Activated CD4-positive, alpha-beta T cell treated with anti-CD3 and anti-CD28 coated beads, Interleukin-2, amount 10 ng/mL, durations not matched to agents 7 days and 5 days (primary cell): ENCODE data around the gene HLF. TPM values are rescaled to one million over a fixed set of nuclear protein-coding genes. Genes with fewer than 3 reads are reported as not detected.
A peak's percentile ranks its signal among the peaks of the same experiment; 100 is the strongest.

Experiments
- CTCF ChIA-PET: fragments of 350-600 bp; sonication (Branson Sonifier 250); formaldehyde crosslinking; loops from one replicate; lab custom pipeline; 2021; ENCODE audit warnings: antibody characterized with exemption; lab: Charles Lee
- POLR2A ChIA-PET: fragments of 350-600 bp; sonication (Branson Sonifier 250); formaldehyde crosslinking; loops from one replicate; lab custom pipeline; 2021; ENCODE audit warnings: antibody characterized with exemption; lab: Charles Lee
- DNase-seq: peaks from one replicate; pipeline ENCODE4 v3.0.0-alpha.2; 2020
- H3K27ac Mint-ChIP-seq: one replicate; pipeline ENCODE4 v1.8.0; 2021; ENCODE audit warnings: mild to moderate bottlenecking, moderate library complexity, mixed read lengths
- H3K27me3 Mint-ChIP-seq: one replicate; pipeline ENCODE4 v1.8.0; 2021; ENCODE audit warnings: mixed read lengths
- H3K36me3 Mint-ChIP-seq: one replicate; pipeline ENCODE4 v1.8.0; 2021; ENCODE audit warnings: low read depth, mixed read lengths
- H3K4me1 Mint-ChIP-seq: one replicate; pipeline ENCODE4 v1.8.0; 2021; ENCODE audit warnings: mixed read lengths
- H3K4me3 Mint-ChIP-seq: one replicate; pipeline ENCODE4 v1.8.0; 2021; ENCODE audit warnings: mild to moderate bottlenecking, moderate library complexity, mixed read lengths
- H3K9me3 Mint-ChIP-seq: one replicate; pipeline ENCODE4 v1.8.0; 2021; ENCODE audit warnings: mixed read lengths
- total RNA-seq, 2 experiments: library from RNA; stranded (reverse); gene quantifications; one replicate each; pipeline ENCODE4 v1.2.3, GENCODE V29; 2021

HLF gene
- total RNA-seq = under 1 TPM; 0.30 to 0.65 TPM

- peak; percentile 74 for DNase-seq
- H3K27me3 Mint-ChIP-seq = peaks cover 81% of the 10 kb centered on the region
- ChIA-PET POLR2A (no interaction called here), CTCF (interaction anchor here (1.2 to 2.1 kb wide), 2 partner anchors 13 to 82 kb away, joined by 3 to 7 read pairs; no protein-coding TSS in a partner anchor)
- peak within 1 kb of the TSS; percentile 63 for H3K4me3 Mint-ChIP-seq
- peaks cover 6% of the 10 kb centered on the region for H3K9me3 Mint-ChIP-seq
- no peak within 1 kb of the TSS for H3K27ac Mint-ChIP-seq
- no peaks in the 10 kb centered on the region for H3K36me3 Mint-ChIP-seq
- peaks cover 21% of the 10 kb centered on the region for H3K4me1 Mint-ChIP-seq
Observed at GRCh38 chr17:55264645-55265298, at the start of gene HLF. Gene HLF (plus strand): TSS chr17:55264960. CDS start chr17:55265485, 525 bp downstream.

- Mint-ChIP-seq H3K36me3 (no peaks in the 10 kb centered on the region), H3K9me3 (no peaks in the 10 kb centered on the region), H3K4me1 (no peaks in the 10 kb centered on the region), H3K27ac (no peak overlapping the region), H3K4me3 (no peak overlapping the region), H3K27me3 (peaks cover 2% of the 10 kb centered on the region)
- DNase-seq = no peak
- POLR2A ChIA-PET = no interaction called here
- CTCF ChIA-PET = no interaction called here
Observed at GRCh38 chr17:55215711-55216110, 49.0 kb upstream of the HLF start.

GRCh38 chr17:55216888-55217287, 47.9 kb upstream of the HLF start:
- Mint-ChIP-seq H3K4me1 (no peaks in the 10 kb centered on the region), H3K27me3 (peaks cover 2% of the 10 kb centered on the region), H3K36me3 (no peaks in the 10 kb centered on the region), H3K27ac (no peak overlapping the region), H3K9me3 (no peaks in the 10 kb centered on the region), H3K4me3 (no peak overlapping the region)
- CTCF ChIA-PET = no interaction called here
- DNase-seq = no peak
- POLR2A ChIA-PET = no interaction called here

- POLR2A ChIA-PET = no interaction called here
- H3K36me3 Mint-ChIP-seq = no peaks in the 10 kb centered on the region
- no peak for DNase-seq
- CTCF ChIA-PET = no interaction called here
- H3K4me3 Mint-ChIP-seq = no peak overlapping the region
- H3K4me1 Mint-ChIP-seq = no peaks in the 10 kb centered on the region
- H3K9me3 Mint-ChIP-seq = no peaks in the 10 kb centered on the region
- no peak overlapping the region for H3K27ac Mint-ChIP-seq
- peaks cover 7% of the 10 kb centered on the region for H3K27me3 Mint-ChIP-seq
Observed at GRCh38 chr17:55219459-55219858, 45.3 kb upstream of the HLF start.

GRCh38 chr17:55219934-55220333, 44.8 kb upstream of the HLF start:
- H3K9me3 Mint-ChIP-seq = no peaks in the 10 kb centered on the region
- CTCF ChIA-PET = no interaction called here
- no peaks in the 10 kb centered on the region for H3K36me3 Mint-ChIP-seq
- POLR2A ChIA-PET = no interaction called here
- DNase-seq = no peak
- H3K4me3 Mint-ChIP-seq = no peak overlapping the region
- H3K27ac Mint-ChIP-seq = no peak overlapping the region
- no peaks in the 10 kb centered on the region for H3K4me1 Mint-ChIP-seq
- peaks cover 7% of the 10 kb centered on the region for H3K27me3 Mint-ChIP-seq

- no peak overlapping the region for H3K4me3 Mint-ChIP-seq
- H3K27ac Mint-ChIP-seq = no peak overlapping the region
- CTCF ChIA-PET = no interaction called here
- no peaks in the 10 kb centered on the region for H3K36me3 Mint-ChIP-seq
- H3K27me3 Mint-ChIP-seq = peaks cover 7% of the 10 kb centered on the region
- POLR2A ChIA-PET = no interaction called here
- no peak for DNase-seq
- no peaks in the 10 kb centered on the region for H3K4me1 Mint-ChIP-seq
- H3K9me3 Mint-ChIP-seq = no peaks in the 10 kb centered on the region
Observed at GRCh38 chr17:55223524-55223923, 41.2 kb upstream of the HLF start.

GRCh38 chr17:55224746-55225145, 40.0 kb upstream of the HLF start:
- no peak for DNase-seq
- no peaks in the 10 kb centered on the region for H3K4me1 Mint-ChIP-seq
- ChIA-PET CTCF (no interaction called here), POLR2A (no interaction called here)
- H3K27ac Mint-ChIP-seq = no peak overlapping the region
- peaks cover 4% of the 10 kb centered on the region for H3K27me3 Mint-ChIP-seq
- H3K36me3 Mint-ChIP-seq = no peaks in the 10 kb centered on the region
- no peaks in the 10 kb centered on the region for H3K9me3 Mint-ChIP-seq
- H3K4me3 Mint-ChIP-seq = no peak overlapping the region

- DNase-seq = no peak
- Mint-ChIP-seq H3K27ac (no peak overlapping the region), H3K9me3 (no peaks in the 10 kb centered on the region), H3K4me1 (no peaks in the 10 kb centered on the region), H3K36me3 (no peaks in the 10 kb centered on the region), H3K4me3 (no peak overlapping the region), H3K27me3 (peaks cover 4% of the 10 kb centered on the region)
- ChIA-PET POLR2A (no interaction called here), CTCF (no interaction called here)
Observed at GRCh38 chr17:55225237-55225636, 39.5 kb upstream of the HLF start.

GRCh38 chr17:55228683-55229192, 36.0 kb upstream of the HLF start:
- DNase-seq = no peak
- H3K4me3 Mint-ChIP-seq = no peak overlapping the region
- H3K9me3 Mint-ChIP-seq = no peaks in the 10 kb centered on the region
- no peaks in the 10 kb centered on the region for H3K4me1 Mint-ChIP-seq
- no peaks in the 10 kb centered on the region for H3K36me3 Mint-ChIP-seq
- H3K27ac Mint-ChIP-seq = no peak overlapping the region
- H3K27me3 Mint-ChIP-seq = no peaks in the 10 kb centered on the region
- ChIA-PET POLR2A (no interaction called here), CTCF (no interaction called here)

GRCh38 chr17:55229276-55229675, 35.5 kb upstream of the HLF start:
- DNase-seq = no peak
- CTCF ChIA-PET = interaction anchor here (0.8 kb wide), 1 partner anchor 10 kb away, joined by 3 read pairs; no protein-coding TSS in a partner anchor
- Mint-ChIP-seq H3K27me3 (no peaks in the 10 kb centered on the region), H3K4me3 (no peak overlapping the region), H3K4me1 (no peaks in the 10 kb centered on the region), H3K27ac (no peak overlapping the region), H3K9me3 (no peaks in the 10 kb centered on the region), H3K36me3 (no peaks in the 10 kb centered on the region)
- POLR2A ChIA-PET = no interaction called here

- CTCF ChIA-PET = interaction anchor here (0.6 to 1.6 kb wide), 2 partner anchors 35 to 117 kb away, joined by 3 to 4 read pairs; no protein-coding TSS in a partner anchor
- H3K9me3 Mint-ChIP-seq = no peaks in the 10 kb centered on the region
- H3K36me3 Mint-ChIP-seq = no peaks in the 10 kb centered on the region
- no peak overlapping the region for H3K4me3 Mint-ChIP-seq
- H3K4me1 Mint-ChIP-seq = no peaks in the 10 kb centered on the region
- POLR2A ChIA-PET = no interaction called here
- H3K27me3 Mint-ChIP-seq = no peaks in the 10 kb centered on the region
- no peak overlapping the region for H3K27ac Mint-ChIP-seq
- no peak for DNase-seq
Observed at GRCh38 chr17:55230716-55231115, 34.0 kb upstream of the HLF start.

GRCh38 chr17:55233840-55234239, 30.9 kb upstream of the HLF start:
- no peaks in the 10 kb centered on the region for H3K9me3 Mint-ChIP-seq
- H3K4me3 Mint-ChIP-seq = no peak overlapping the region
- peaks cover 15% of the 10 kb centered on the region for H3K4me1 Mint-ChIP-seq
- ChIA-PET CTCF (no interaction called here), POLR2A (no interaction called here)
- no peak overlapping the region for H3K27ac Mint-ChIP-seq
- no peaks in the 10 kb centered on the region for H3K36me3 Mint-ChIP-seq
- peaks cover 2% of the 10 kb centered on the region for H3K27me3 Mint-ChIP-seq
- no peak for DNase-seq

- Mint-ChIP-seq H3K4me3 (no peak overlapping the region), H3K27me3 (peaks cover 17% of the 10 kb centered on the region)
- POLR2A ChIA-PET = no interaction called here
Observed at GRCh38 chr17:55236316-55236715, 28.4 kb upstream of the HLF start.

More at GRCh38 chr17:55236316-55236715, 28.4 kb upstream of the HLF start:
- H3K36me3 Mint-ChIP-seq = no peaks in the 10 kb centered on the region
- DNase-seq = no peak
- H3K27ac Mint-ChIP-seq = no peak overlapping the region
- CTCF ChIA-PET = interaction anchor here (0.6 to 1.0 kb wide), 2 partner anchors 245 to 938 kb away, joined by 3 read pairs; no protein-coding TSS in a partner anchor
- H3K4me1 Mint-ChIP-seq = peaks cover 18% of the 10 kb centered on the region
- no peaks in the 10 kb centered on the region for H3K9me3 Mint-ChIP-seq
